Testis (tissue), 2 donors: ENCODE data around the gene CREG2.

Source experiments
- POLR2A ChIP-seq: fragments of 450-650 bp; IDR thresholded peaks from one replicate; pipeline ENCODE4 v1.6.1; 2017; ENCODE audit warnings: antibody characterized with exemption, mild to moderate bottlenecking, moderate library complexity
- TF ChIP-seq, protein P1 (sequence below), 3 experiments: fragments of 450-650 bp in 2 of 3; fragments of 200-600 bp in 1 of 3; sonication (generic) in 1 of 3; IDR thresholded peaks; one replicate each; pipeline ENCODE4 v1.5.1; 2016 to 2019; ENCODE audit warnings: antibody characterized with exemption in 3 of 3, mild to moderate bottlenecking in 2 of 3, moderate library complexity in 1 of 3

- TF ChIP-seq, protein P1, sequence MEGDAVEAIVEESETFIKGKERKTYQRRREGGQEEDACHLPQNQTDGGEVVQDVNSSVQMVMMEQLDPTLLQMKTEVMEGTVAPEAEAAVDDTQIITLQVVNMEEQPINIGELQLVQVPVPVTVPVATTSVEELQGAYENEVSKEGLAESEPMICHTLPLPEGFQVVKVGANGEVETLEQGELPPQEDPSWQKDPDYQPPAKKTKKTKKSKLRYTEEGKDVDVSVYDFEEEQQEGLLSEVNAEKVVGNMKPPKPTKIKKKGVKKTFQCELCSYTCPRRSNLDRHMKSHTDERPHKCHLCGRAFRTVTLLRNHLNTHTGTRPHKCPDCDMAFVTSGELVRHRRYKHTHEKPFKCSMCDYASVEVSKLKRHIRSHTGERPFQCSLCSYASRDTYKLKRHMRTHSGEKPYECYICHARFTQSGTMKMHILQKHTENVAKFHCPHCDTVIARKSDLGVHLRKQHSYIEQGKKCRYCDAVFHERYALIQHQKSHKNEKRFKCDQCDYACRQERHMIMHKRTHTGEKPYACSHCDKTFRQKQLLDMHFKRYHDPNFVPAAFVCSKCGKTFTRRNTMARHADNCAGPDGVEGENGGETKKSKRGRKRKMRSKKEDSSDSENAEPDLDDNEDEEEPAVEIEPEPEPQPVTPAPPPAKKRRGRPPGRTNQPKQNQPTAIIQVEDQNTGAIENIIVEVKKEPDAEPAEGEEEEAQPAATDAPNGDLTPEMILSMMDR (IDR thresholded peaks at IDR 0.05): no peak
- TF ChIP-seq POLR2A: no peak
Observed at GRCh38 chr2:101355401-101356054, 31.8 kb downstream of the CREG2 start.
